HG02938 (cell line): ENCODE measurements around the gene GOSR2.
A peak's percentile ranks its signal among the peaks of the same experiment; 100 is the strongest.
"Not testable (repeated sequence)": the region's sequence is repeated elsewhere in the genome, so short reads cannot be mapped to it uniquely, and the experiment has no call there.

ENCODE experiments used
- ATAC-seq: cut with Tn5 transposase; IDR thresholded peaks from one replicate; pipeline ENCODE4 v1.9.1; 2021; ENCODE audit warnings: mild to moderate bottlenecking, moderate library complexity; ENCODE audit not compliant: unreplicated experiment

The GOSR2 gene

DNA sequence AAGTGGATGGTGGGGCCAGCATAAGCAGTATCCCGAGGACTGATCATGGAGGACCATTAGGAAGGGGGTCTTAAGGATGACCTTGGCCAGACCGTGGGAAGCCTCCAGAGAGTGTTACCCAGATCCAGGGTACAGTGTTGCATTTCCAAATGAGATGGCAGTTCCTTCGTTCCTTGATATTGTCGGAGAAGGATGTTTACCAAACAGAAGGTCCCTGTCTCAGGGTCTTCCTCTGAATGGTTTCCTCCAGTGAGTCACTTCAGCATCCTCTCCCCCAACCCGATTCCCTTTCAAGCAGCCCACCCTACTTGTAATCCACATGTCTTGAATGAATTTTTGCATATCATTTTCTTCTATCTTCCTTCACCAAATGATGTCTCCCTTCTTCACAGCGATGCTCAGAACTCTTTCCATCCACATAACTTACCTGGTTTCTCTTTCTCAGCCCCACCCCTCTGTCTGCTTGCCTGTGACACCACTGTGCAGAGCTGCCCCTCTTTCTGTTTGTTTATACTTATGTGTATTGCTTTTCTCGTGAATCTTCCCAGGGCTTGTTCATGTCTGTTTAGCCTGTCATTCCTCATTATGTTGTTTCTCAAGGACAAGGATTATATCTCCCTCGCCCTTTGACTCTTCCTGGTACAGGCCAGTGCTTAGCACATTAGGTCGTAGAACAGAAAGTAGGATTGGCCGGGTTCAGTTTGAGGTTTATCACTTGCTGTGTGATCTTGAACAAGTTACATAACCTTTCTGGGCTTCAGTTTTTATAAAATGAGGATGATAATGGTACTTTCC lies 5.7 kb downstream of the GOSR2 start:
- no peak for ATAC-seq

DNA sequence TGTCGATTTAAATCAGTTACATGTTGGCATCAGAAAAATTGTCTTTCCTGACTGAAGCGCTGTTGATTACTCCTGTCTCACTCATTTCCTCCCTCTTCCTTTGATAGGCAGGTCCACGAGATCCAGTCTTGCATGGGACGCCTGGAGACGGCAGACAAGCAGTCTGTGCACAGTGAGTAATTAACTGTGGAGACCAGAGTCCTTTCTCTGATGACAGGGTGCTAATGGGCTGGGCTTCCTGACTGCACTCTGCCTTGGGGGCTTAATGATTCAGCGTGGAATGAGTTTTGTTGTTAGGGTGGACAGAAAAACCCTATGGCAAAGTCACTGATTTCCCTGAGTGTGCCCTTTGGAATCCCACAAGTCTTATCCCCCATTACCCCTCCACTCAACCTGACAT lies 6.5 kb downstream of the GOSR2 start:
- no peak for ATAC-seq

DNA sequence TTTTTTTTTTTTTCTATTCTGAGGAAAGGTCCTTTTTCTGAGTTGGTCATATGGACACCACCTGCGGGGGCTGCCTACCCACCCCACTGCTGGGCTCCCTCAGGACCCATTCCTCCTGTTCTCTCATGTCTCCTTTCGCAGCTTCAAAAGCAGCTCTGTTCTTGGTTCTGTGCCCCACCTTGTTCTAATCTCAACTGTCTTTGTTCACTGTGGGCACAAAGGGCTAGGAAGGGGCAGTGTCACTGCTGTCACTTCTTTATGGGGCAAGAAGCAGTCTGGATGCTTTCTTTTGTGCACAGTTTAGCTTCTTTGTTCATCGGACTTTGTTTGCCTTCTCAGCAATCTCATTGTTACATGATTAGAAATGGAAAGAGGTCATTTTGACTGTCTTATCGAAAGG lies 7.1 kb downstream of the GOSR2 start:
- ATAC-seq: no peak

DNA sequence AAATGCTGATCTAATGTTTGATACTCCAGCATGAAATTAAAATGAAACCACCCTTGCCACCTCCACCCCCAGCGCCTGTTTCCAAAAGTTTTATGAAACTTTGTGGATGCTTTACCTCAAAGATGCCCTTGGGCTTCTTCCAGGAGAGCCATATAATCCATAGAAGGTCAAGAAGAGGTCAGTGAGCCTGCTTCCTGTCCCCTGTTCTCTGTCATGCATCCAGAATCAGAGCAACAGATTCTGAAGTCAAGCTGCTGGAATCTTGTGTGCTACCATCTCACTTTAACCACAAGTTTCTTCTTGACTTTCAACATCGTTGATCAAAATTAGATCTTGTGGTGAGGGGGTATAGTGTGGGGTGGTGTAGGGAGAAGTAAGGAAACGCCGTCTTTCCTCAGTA lies 8.6 kb downstream of the GOSR2 start:
- no peak for ATAC-seq

DNA sequence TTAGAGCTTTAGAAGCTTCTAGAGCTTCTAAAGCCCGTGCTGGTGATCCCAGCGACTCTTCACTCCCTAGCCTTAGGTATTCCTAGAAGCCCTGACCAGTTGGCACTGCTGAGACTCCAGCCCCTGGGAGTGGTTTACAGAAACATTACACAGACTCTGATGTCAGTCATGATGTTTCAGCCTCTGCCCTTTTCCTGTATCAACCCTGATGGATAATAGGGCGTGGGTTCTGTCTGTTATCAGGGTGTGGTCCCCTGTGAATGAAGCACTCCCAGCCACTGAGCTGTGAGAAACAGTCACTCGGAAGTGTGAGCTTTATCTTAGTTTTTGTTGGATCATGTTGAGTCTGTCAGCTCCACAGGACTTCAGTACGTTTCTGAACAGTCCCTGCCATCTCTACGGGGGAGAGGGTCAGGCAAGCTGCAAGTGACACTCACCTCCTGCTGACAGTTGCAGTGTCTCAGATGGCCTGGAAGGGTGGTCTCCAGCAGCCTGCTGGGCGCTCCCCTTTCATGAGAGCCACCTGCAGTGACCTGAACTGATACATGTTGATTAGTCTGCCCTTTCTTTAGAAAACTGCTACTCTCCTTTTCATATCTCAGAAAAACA lies 12.8 kb downstream of the GOSR2 start:
- no peak for ATAC-seq

DNA sequence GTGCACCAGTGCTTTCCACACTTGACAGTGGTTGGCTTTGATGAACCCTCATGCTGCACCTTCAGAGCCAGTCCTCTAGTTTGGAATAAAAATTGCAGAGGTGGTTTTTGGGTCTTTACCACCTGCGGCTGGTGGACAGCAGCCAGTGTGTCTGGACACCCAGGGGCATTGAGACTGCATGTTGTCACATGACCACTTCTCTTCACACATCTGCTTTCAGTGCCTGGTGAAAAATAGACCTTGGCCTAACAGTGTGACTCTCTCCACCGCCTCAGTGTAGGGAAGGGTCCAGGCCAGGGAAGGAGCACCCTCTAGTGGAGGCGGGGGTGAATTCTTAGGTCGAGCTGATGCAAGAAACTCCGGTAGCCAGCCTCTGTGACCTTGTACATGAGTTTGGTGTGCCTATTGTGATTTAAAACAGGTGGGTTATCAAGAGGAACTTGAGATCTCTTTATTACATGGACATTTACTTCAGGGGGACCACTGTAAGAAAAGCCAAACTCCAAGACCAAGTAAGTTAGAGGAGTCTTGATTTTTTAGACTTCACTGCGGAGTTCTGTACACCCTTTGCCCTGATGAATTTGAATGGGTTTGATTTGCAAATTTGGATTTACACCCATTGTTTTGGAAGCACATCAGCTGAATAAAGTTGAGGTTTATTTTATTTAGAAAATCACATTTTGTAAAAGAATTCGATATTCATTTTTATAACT lies 17.9 kb downstream of the GOSR2 start:
- ATAC-seq: peak; percentile 68

DNA sequence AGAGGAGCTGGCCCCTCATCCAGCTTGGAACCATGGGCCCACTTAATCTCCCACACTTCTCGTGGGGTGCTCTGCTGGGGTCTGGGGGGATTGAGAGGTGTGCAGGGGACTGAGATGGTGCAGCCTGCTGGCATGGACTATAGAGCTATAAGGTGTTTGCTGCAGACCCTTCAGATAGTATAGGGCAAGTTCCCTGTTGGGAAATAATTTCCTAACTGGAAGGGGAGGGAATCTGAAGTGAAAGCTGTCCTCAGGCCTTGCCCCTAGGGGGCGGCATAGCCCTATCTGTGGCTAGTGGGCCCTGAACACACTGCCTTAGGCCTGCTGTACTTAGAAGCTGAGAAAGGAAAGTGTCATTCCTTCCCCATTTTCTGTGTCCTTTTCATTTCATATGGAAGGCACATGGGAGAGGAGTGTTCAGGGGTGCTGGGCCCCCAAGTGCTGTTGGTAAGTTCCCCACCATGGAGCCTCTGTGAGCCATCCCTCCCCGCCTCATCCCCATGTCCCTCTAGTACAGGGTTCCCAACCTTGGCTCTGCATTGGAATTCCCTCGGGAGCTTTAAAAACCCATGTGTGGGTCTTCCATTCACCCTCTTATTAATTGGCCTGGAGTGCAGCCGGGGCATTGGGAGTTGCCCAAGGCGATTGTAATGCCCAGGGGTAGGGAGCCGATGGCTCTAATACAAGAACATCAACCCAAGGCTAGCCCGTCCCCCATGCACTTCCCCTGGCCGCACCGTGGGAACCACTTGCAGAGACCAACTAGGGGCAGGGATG lies 19.7 kb downstream of the GOSR2 start:
- ATAC-seq: no peak

DNA sequence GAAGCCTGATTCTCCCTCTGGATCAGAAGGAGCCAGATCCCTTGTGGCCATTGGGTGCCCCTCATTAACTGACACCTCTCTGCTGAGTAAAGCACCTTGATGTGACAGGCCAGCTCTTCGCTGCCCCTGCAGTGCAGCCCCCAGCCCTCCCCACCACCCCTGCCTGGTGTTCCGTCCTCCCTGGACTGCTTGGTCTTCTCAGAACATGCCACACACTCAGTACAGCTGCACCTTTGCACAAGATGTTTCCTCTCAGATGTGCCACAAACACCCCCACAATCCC lies 20.2 kb downstream of the GOSR2 start:
- ATAC-seq: no peak

DNA sequence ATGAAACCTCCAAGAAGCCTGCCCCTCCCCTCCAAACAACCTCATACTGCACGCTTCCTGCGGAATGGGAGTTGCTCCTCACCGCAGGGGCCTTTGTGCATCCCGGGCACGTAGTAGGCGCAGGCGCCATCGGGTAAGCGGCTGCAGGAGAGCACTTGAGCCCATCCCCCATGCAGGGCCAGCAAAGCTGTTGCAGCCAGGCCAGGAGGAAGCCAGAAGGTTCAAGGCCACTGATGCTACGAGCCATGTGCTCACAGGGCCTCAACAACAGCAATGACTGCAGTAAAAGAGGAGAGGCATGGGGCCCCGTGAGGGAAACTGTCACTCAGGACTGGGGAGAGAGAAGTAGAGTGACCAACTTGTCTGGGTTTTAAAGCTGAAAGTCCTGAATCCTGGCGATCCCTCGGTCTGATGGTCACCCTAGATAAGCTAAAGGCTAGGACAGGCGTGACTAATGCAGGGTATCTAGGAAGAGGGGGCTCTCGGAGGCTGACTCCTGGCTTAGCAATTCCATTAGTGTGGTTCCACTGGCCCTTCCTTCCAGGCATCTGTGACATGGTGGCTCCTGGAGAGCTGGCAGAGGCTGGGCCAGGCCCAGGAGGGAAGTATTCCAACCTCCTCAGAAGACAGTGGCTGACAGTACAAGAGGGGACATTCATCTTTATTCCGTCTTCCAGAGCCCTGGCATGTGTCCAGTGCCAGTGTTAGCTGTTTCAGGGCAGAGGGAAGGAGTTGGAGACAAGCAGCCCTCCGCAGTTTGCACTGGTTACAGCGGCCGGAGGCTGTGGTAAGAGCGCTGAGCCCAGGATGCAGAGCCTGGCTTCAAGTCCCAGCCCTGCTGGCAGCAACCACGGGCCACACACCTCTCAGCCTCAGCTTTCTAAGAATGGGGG lies 20.8 kb downstream of the GOSR2 start:
- no peak for ATAC-seq

DNA sequence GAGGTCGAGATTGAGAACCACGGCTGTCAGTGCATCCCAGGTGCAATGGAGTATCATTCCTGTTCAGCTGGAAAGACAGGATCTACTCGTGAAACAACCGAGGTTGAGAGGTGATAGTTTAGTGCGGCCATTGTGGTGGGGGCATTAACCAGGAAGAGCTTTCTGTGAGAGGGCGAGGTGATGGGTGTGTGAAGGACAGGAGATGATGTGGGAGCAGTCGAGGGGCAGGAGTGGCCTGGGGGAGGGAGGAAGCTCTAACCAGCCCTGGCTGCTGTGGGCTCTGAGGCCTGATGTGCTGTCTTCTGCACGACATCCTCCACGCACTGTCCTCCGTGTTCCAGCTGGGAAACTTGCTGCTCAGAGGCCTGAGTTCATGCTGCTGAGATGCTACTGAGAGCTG lies 22.0 kb downstream of the GOSR2 start:
- no peak for ATAC-seq

DNA sequence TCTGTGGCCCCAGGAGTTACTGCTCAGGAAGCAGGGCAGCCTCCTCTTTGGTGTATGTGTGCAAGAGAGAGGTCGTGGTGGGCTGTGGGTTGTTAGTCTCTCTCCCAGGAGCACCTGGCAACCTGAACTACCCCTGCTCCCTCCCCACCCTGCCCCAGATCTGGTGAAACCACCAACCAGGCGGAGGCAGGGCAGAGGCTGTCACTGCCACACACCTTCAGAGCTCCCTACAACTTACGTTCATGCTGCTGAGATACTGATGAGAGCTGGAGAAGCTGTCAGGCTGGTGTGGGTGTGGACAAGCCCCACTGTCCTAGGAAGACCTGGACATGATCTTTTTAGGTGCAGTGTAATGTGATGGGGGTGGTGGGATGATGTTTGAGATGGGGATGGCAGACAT lies 24.3 kb downstream of the GOSR2 start:
- no peak for ATAC-seq

DNA sequence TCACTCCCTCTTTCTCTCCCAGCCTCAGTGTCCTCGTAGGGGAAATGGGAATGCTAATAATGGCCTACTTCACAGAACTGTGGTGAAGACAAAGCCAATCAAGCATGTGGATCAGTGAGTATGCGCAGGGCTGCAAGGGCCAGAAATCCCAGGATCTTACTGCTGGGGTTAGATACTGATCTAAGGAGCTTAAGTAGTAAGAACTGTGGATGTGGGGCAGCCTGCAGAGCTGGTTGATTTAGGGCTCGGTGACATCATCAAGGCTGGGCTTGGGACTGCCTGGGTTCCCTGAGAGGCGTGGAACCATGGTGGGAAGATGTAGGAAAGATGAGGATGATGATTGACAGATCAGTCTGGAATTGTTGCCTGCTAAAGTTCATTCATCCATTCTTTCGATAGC lies 25.6 kb downstream of the GOSR2 start:
- ATAC-seq: no peak

DNA sequence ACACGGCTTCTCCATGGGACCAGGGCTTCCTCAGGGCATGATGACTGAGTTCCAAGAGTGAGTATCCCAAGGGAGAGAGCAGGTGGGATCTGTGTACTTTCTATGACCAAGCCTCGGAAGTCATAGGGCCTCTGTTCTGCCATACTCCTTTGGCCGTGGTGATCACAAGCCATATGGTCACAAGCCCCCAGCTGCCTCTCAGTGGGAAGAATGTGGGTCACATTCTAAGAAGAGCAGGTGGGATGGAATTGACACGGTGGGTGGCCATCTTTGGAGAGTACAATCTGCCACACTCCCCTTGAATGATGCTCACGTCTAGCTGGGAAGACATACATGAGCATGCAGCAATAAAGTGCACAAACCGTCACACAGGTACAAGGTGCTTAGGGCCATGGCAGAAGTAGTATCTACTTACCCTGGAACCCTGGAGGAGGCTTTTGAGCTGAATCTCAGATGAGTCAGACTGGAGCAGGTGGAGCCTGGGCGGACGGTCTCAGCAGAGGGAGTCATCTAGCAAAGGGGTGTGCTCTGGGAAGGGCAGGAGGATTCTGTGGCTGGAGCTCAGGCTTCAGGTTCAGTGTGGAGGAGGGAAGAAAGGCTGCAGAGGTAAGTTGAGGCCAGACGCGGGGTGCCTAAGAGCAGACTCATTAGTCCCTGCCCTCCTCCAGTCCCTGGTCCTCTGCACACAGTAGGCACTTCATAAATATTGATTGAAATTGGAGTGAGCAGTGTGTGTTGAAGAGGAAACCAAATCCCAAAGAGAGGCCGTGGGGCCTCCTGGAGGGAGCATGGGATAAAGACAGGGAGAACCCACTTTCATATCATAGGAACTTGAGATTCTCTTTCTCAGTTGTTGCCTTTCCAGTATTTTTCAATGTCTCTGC lies 26.6 kb downstream of the GOSR2 start:
- no peak for ATAC-seq

DNA sequence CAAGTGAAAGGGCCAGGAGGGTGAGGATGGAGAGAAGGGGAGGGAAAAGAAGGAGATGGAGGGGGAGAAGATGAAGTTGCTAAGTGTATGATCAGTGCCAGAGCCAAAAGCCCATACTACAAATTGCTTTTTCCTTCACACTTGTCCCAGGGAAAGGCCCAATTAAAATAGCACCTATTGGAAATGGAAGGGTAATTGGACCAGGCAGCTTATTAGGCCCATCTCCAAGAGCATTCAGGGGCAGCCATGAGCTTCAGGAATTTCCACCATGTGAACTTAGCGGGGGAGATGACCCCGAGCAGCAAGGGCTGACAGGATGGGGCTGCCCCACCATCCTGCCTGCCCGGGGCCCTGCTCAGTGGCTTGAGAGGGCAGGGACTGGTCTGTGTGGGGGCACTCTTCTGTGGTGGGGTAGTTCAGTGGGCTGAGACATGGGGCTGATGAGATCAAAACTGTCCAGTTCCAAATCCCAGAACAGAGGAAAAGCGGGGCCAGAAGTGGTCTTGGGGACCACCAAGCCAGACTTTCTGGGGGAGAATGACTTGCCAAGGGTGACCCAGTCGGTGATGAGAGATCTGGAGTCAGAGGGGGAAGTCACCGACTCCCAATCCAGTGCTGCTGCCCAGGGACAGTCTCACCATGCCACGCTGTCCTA lies 27.5 kb downstream of the GOSR2 start:
- ATAC-seq: no peak

DNA sequence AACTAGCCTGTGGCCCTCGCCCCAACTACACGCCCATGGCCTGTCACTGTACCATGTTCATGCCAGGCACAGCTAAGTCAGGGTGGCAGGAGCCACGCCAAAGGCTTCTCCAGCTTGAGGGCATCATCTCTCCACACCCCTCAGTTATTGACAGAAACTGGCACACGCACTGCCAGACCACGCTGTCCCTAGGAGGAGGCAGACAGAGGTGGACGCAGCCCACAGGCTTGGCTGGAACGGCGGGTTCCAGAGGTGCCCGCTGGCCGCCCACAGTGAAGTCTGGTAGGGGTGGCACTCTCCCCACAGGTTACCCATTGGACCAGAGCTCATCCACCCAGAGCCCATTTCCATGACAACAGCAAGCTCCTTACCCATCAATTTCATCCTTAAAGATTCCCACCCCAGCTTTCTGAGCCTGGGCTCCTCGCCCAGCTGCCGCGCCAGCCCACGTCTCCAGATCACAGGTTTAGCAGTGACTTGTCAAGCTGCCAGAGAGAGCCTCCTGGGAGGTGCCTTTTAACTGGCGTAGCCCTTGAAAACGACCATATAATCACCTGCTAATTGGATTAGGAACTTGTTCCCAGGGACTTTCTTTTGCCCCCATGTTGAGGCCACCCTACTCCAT lies 28.1 kb downstream of the GOSR2 start:
- no peak for ATAC-seq

DNA sequence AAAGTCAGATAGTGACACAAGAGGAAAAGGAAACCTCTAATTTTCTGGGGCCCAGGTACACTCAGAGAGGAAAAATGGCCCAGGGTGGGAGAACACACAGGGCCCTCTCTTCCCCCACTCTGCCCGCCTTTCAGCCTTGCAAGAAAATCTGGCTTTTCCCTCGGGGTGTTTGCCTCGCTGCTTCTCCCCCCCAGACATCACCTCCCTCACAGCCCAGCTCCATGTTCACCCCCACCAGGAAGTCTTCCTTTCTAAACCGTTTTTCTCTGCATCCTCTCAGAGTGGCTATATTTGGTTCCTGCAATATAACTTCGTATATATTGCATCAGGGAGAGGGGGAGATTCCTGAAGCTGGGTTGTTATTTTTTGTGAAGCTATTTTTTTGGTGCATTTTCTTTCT lies 28.7 kb downstream of the GOSR2 start:
- no peak for ATAC-seq

DNA sequence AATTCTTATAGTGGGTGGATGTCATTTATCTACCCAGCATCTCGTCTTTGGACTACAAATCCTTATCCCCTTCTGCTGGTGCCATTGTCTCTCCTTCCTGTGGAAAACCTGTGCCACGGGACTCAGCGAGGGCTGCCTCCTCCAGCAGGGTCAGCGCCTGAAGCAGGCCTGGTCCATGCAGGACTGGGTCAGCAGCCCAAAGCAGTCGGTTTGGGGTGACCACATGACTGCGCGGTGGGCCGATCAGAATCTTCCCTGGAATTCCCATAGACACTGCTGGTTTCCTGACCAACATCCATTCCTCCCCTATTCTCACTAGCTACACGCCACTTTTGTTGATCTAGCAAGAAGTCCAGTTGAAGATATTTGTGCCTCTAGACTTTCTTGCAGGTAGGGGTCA lies 29.2 kb downstream of the GOSR2 start:
- ATAC-seq: no peak

DNA sequence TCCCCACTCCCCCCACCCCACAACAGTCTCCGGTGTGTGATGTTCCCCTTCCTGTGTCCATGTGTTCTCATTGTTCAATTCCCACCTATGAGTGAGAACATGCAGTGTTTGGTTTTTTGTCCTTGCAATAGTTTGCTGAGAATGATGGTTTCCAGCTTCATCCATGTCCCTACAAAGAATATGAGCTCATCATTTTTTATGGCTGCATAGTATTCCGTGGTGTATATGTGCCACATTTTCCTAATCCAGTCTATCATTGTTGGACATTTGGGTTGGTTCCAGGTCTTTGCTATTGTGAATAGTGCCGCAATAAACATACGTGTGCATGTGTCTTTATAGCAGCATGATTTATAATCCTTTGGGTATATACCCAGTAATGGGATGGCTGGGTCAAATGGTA lies 30.2 kb downstream of the GOSR2 start:
- not testable (repeated sequence) for ATAC-seq
